Stomach (tissue), 9 donors: ENCODE measurements around the gene PWWP2B. TPM values are rescaled to one million over a fixed set of nuclear protein-coding genes. Genes with fewer than 3 reads are reported as not detected.
A peak's percentile ranks its signal among the peaks of the same experiment; 100 is the strongest.

ENCODE experiments used
- DNase-seq, 2 donors: peaks; one replicate each; pipeline versions ENCODE4 v3.0.0 to v3.0.0-alpha.2; 2013 to 2019
- H3K27ac ChIP-seq, 5 donors: fragments of 200-600 bp in 4 of 5; sonication (generic) in 4 of 5; one replicate each; pipeline ENCODE4 v1.5.1; 2013 to 2019; ENCODE audit warnings: mild to moderate bottlenecking in 1 of 5, moderate library complexity in 1 of 5
- H3K27me3 ChIP-seq, 3 donors: fragments of 200-600 bp; sonication (generic); one replicate each; pipeline ENCODE4 v1.5.1; 2017 to 2019; ENCODE audit warnings: mixed run types in 1 of 3
- H3K36me3 ChIP-seq, 4 donors: fragments of 200-600 bp; sonication (generic); 1 replicate in 3 of 4; 2 replicates in 1 of 4; pipeline ENCODE4 v1.5.1; 2016 to 2019
- H3K4me1 ChIP-seq, 4 donors: fragments of 200-600 bp; sonication (generic); one replicate each; pipeline ENCODE4 v1.5.1; 2016 to 2019
- H3K4me3 ChIP-seq, 4 donors: fragments of 200-600 bp; sonication (generic) in 3 of 4; one replicate each; pipeline ENCODE4 v1.5.1; 2016 to 2019; ENCODE audit warnings: mild to moderate bottlenecking in 1 of 4
- H3K9me3 ChIP-seq, 4 donors: fragments of 200-600 bp; sonication (generic); one replicate each; pipeline ENCODE4 v1.5.1; 2016 to 2019
- EP300 ChIP-seq: sonication (generic); formaldehyde crosslinking; IDR thresholded peaks from one replicate; pipeline ENCODE4 v1.6.1; 2017; ENCODE audit warnings: antibody characterized with exemption
- POLR2A ChIP-seq, 4 donors: fragments of 450-650 bp; IDR thresholded peaks; one replicate each; pipeline ENCODE4 v1.6.1; 2016; ENCODE audit warnings: antibody characterized with exemption in 4 of 4, control low read depth in 2 of 4, mild to moderate bottlenecking in 1 of 4, moderate library complexity in 1 of 4
- POLR2AphosphoS5 ChIP-seq, 3 donors: sonication (generic); formaldehyde crosslinking; IDR thresholded peaks; one replicate each; pipeline ENCODE4 v1.6.1; 2016; ENCODE audit warnings: antibody characterized with exemption in 3 of 3
- WGBS, 5 donors: extraction: QIAGEN DNeasy Blood & Tissue Kit in 3 of 5; methylation state at CpG; one replicate each; pipeline versions ENCODE4 v1.1.5 to v1.1.7; 2013 to 2018; 5-methylcytosine and 5-hydroxymethylcytosine counted together
- intact Hi-C: fragments of 100-400 bp; cut with DNase I; formaldehyde crosslinking; loops from one replicate; pipeline ENCODE4 v1.15.1; 2023; ENCODE audit warnings: low total_unique reads
- polyA plus RNA-seq, 3 donors: library from polyadenylated mRNA; stranded (reverse); fragments of 200-250 nt; gene quantifications; one replicate each; pipeline ENCODE4 v1.2.3, GENCODE V29; 2013
- total RNA-seq, 5 donors: library from RNA; depleted of rRNA; stranded (reverse); fragments of >200 nt; gene quantifications; one replicate each; pipeline versions ENCODE4 v1.1.0 to v1.2.3, GENCODE V29; 2014 to 2016
- TF ChIP-seq, protein P1 (sequence below), 7 experiments: fragments of 450-650 bp in 4 of 7; fragments of 200-600 bp in 3 of 7; sonication (generic) in 3 of 7; IDR thresholded peaks; one replicate each; pipeline ENCODE4 v1.5.1; 2016 to 2019; ENCODE audit warnings: antibody characterized with exemption in 7 of 7, control low read depth in 2 of 7, mild to moderate bottlenecking in 1 of 7
- donor health status: healthy with polysubstance abuse.
- donor health status: Bipolar disorder and iron deficiency.
- donor health status: healthy.

The PWWP2B gene
- total and polyA plus RNA-seq, 8 donors = 8.5 to 167 (median 22.8) TPM

DNA sequence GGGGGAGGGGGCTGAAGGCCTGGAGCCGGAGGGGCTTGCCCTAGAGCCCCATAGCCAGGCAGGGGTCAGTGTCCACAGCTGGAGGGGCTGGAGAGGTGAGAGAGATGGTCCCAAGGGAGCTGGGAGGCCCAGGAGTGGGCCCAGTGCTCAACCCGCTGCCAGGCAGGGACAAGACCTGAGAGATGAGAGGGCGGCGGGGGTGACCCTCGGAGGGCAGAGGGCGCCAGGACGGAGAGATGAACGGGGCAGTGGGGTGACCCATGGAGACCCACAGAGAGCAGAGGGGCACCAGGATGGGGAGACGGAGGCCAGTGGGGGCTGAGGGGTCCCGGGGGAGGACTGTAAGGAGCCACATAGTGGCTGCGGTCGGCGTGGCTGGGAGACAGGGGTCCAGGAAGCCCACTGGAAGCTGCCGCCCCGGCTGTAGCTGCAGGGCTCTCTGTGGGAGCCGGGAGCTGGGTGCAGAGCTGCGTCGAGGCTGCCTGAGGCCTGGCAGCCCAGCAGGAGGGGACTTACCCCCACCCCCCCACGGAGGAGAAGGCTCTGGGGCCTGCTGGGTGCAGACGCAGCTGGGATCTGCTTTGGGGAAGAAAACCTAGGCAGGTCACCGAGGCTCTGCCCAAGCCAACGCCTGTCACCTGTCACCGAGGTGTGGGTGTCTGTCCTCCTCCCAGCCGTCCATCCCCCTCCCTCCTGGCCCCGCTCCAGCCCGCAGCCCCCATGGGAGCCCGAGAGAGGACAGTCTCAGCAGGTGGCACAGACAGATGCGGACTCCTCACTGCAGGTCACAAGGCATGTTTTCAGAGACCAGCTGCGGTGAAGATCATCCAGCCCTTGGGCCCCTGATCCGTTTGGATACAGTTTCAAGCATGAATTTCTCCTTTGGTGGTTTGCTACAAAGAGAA lies 25.1 kb downstream of the PWWP2B start:
- Histone ChIP-seq H3K4me1 (peaks cover 54 to 74% (median 73%) of the 10 kb centered on the region in 4 donors), H3K9me3 (no peaks in the 10 kb centered on the region), H3K27ac (peak overlapping the region; percentile 95 to 97 (median 96)), H3K36me3 (peaks cover 0 to 6% (median 5%) of the 10 kb centered on the region in 4 donors), H3K4me3 (peak overlapping the region in 1 of 4 donors; percentile 13), H3K27me3 (no peaks in the 10 kb centered on the region)
- no peak for DNase-seq
- WGBS, 5 donors = 51 to 62% (median 57%) methylated on average over 21 to 30 of the region's 30 CpGs
- intact Hi-C loops = no loop called here
- TF ChIP-seq POLR2A (IDR thresholded peaks at IDR 0.05) (no peak), POLR2AphosphoS5 (IDR thresholded peaks at IDR 0.05) (no peak), EP300 (no peak)
- TF ChIP-seq, protein P1, sequence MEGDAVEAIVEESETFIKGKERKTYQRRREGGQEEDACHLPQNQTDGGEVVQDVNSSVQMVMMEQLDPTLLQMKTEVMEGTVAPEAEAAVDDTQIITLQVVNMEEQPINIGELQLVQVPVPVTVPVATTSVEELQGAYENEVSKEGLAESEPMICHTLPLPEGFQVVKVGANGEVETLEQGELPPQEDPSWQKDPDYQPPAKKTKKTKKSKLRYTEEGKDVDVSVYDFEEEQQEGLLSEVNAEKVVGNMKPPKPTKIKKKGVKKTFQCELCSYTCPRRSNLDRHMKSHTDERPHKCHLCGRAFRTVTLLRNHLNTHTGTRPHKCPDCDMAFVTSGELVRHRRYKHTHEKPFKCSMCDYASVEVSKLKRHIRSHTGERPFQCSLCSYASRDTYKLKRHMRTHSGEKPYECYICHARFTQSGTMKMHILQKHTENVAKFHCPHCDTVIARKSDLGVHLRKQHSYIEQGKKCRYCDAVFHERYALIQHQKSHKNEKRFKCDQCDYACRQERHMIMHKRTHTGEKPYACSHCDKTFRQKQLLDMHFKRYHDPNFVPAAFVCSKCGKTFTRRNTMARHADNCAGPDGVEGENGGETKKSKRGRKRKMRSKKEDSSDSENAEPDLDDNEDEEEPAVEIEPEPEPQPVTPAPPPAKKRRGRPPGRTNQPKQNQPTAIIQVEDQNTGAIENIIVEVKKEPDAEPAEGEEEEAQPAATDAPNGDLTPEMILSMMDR (IDR thresholded peaks at IDR 0.05) = no peak

DNA sequence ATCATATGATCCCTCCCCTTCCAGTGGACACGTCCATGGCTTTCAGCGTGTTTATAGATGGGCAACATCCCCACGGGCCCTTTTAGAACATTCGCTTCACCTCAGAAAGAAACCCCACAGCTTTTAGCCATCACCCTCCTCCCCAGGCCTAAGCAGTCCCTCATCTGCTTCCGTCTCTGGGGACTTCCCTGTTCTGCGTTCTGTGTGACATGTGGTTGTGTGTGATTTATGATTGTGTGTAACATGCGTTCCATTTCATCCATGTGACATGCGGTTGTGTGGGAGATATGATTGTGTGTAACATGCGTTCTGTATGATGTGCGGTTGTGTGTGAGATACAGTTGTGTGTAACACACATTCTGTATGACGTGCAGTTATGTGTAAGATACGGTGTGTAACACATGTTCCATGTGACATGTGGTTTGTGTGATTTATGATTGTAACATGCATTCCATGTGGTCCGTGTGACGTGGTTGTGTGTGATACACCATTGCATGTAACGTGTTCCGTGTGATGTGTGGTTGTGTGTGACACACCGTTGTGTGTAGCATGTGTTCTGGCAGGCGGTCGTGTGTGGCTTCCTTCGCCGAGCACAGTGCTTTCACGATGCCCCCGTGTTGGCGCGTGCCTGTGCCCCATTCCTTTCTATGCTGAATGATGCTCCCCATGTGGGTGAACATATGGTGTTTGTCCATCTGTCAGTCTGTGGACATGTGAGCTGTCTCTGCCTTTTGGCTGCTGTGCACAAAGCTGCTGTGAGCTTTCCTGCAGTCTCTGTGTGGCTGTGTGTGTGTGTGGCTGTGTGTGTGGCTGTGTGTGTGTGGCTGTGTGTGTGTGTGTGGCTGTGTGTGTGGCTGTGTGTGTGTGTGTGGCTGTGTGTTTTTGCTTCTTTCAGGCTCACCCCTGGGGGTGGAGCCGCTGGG lies 26.2 kb downstream of the PWWP2B start:
- Histone ChIP-seq H3K27ac (peak overlapping the region in 4 of 5 donors; percentile 95 to 97 (median 96)), H3K4me3 (no peak overlapping the region), H3K36me3 (peaks cover 0 to 12% (median 5%) of the 10 kb centered on the region in 4 donors), H3K4me1 (peaks cover 45 to 63% (median 62%) of the 10 kb centered on the region in 4 donors), H3K27me3 (no peaks in the 10 kb centered on the region), H3K9me3 (no peaks in the 10 kb centered on the region)
- TF ChIP-seq POLR2AphosphoS5 (IDR thresholded peaks at IDR 0.05) (peak in 1 of 3 donors; percentile 20), POLR2A (IDR thresholded peaks at IDR 0.05) (no peak), EP300 (no peak)
- TF ChIP-seq, protein P1 (IDR thresholded peaks at IDR 0.05) = no peak
- WGBS, 5 donors = 74 to 84% (median 82%) methylated on average over 26 of the region's 26 CpGs
- DNase-seq = peak in 1 of 2 donors; percentile 66
- intact Hi-C loops = no loop called here

DNA sequence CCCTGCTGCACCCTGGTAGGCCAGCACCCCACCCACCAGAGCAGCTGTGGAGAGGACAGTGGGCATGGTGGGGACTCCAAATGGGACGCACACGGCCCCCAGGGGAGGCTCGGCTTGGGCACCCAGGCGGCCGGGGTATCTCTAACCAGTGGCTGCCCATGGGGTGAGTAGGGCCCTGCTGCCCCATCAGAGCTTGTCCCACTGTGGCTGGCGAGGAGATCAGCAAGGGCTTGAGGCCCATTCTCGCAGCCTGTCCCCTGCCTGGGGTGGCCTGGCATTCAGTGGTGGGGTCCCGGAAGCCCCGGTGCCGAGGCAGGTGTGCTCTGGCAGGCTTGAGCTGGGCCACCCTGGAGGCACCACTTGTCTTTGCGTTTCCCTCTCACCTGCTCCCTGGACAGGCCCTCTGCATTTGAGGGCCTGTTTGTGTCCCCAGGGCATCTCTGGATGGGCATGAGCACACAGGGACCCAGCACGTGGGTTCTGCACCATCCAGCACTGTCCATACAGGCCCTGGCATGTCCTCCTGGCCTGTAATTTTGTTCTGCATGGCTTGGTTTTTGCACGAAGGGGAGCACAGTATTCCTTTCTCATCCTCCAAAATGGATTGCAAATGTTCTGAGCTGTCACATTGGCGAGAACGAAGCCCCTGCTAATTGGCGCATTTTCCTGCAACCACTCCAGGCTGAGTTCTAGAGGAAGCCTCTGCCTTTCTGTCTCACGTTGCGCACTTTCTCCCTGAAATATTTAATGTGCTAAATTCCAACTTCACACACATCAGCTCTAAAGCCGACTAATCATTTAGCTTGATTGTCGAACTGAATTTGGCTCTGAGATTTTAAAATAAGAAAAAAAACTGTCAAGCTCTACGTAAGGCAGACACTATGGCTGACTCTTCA lies 27.2 kb downstream of the PWWP2B start:
- no peak overlapping the region for H3K4me3 ChIP-seq
- TF ChIP-seq POLR2A (IDR thresholded peaks at IDR 0.05) (no peak), POLR2AphosphoS5 (IDR thresholded peaks at IDR 0.05) (no peak), EP300 (no peak)
- TF ChIP-seq, protein P1 (IDR thresholded peaks at IDR 0.05) = no peak
- peaks cover 0 to 14% (median 6%) of the 10 kb centered on the region in 4 donors for H3K36me3 ChIP-seq
- peak overlapping the region in 1 of 5 donors; percentile 32 for H3K27ac ChIP-seq
- no peak for DNase-seq
- H3K9me3 ChIP-seq = no peaks in the 10 kb centered on the region
- peaks cover 35 to 56% (median 55%) of the 10 kb centered on the region in 4 donors for H3K4me1 ChIP-seq
- 84 to 91% (median 89%) methylated on average over 16 to 21 of the region's 21 CpGs for WGBS, 5 donors
- no peaks in the 10 kb centered on the region for H3K27me3 ChIP-seq
- intact Hi-C loops = no loop called here
